Measurements from ENCODE around the gene ZDHHC19.
"Not testable (repeated sequence)": the region's sequence is repeated elsewhere in the genome, so short reads cannot be mapped to it uniquely, and the experiment has no call there.

Gene ZDHHC19

GRCh38 chr3:196205442-196206205, 5.6 kb downstream of the ZDHHC19 start:
- FAIRE-seq, result not testable (repeated sequence)

DNA sequence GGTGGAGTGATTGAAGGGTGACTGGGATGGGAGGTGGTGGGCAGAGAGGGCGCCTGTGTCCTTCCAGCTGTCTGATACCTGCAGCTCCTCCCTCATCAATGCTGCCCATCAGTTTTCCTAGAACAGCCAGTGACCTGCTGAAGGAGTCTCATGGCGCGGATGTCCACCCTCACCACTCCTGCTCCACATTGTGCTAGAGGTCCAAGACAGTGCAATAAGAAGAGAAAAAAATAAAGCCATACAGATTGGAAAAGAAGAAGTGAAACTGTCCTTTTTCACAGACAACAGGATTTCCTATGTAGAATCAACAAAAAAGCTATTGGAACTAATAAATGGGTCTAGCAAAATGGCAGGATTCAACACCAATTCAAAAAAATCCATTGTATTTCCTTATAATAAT, 7.4 kb downstream of the ZDHHC19 start:
- FAIRE-seq, result no peak
- no peak for DNase-seq (ENCODE audit: low spot score)

More at GRCh38 chr3:196205442-196206205, 5.6 kb downstream of the ZDHHC19 start:
- not testable (repeated sequence) for DNase-seq (ENCODE audit: low spot score)

GRCh38 chr3:196202516-196202970, 8.7 kb downstream of the ZDHHC19 start:
- DNase-seq (ENCODE audit: low spot score), result no peak

GRCh38 chr3:196198771-196199753, 12.1 kb downstream of the ZDHHC19 start:
- no peak for DNase-seq (ENCODE audit: low spot score)
- no peak for FAIRE-seq

More at GRCh38 chr3:196202516-196202970, 8.7 kb downstream of the ZDHHC19 start:
- no peak for FAIRE-seq

- DNase-seq (ENCODE audit: low spot score) (no peak), FAIRE-seq (no peak)
These were observed 13.0 kb downstream of the ZDHHC19 start for GRCh38 chr3:196198081-196198675.

DNA sequence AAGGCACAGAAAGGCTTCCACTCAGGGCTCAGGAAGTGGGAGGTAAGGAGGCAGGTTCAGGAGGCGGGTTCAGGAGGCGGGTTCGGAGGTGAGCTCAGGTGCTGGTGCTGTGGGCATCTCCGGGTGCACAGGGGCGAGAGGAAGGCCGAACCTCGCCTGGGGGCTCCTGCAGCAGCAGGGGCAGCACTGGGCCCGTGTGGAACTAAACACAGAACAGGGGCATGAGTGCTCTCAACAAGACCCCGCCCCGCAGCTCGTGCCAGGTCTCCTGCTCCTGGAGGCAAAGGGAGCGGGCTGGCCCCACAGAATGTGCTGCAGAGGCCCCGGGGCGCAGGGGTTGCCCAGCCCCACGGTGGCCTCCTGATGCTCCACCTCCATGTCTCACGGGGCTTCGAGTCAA, 13.7 kb downstream of the ZDHHC19 start:
- FAIRE-seq (no peak), DNase-seq (ENCODE audit: low spot score) (no peak)

DNA sequence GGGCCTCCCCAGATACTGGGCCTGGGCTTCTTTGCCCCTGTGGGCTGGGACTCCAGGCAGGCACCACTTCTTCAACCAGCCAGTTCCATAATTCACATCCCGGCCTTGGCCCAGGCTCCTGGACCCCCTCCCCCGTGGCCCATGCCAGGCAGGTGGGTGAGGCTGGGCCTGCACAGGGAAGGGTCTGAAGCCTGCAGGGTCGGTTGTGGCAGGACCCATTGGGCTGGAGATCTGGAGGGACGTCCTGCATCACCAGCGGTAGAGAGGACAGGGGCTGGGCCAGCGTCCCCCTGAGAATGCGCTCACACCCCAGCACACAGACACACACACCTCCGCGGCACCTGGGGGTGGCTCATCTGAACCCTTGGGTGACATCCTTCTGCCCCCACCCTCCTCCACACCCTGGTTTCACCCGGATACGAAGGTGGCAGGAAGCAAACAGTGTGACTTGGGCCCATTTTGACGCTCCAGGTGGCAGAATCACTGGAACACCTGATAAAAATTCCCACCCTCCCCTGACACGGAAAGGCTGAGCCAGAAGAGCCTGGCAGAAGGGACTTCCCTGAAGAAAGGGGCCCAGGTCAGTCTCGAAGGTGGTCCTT, 15.4 kb downstream of the ZDHHC19 start:
- DNase-seq (ENCODE audit: low spot score), result no peak
- no peak for FAIRE-seq

- FAIRE-seq (no peak), DNase-seq (ENCODE audit: low spot score) (no peak)
These were observed 16.7 kb downstream of the ZDHHC19 start for GRCh38 chr3:196194542-196194915.

DNA sequence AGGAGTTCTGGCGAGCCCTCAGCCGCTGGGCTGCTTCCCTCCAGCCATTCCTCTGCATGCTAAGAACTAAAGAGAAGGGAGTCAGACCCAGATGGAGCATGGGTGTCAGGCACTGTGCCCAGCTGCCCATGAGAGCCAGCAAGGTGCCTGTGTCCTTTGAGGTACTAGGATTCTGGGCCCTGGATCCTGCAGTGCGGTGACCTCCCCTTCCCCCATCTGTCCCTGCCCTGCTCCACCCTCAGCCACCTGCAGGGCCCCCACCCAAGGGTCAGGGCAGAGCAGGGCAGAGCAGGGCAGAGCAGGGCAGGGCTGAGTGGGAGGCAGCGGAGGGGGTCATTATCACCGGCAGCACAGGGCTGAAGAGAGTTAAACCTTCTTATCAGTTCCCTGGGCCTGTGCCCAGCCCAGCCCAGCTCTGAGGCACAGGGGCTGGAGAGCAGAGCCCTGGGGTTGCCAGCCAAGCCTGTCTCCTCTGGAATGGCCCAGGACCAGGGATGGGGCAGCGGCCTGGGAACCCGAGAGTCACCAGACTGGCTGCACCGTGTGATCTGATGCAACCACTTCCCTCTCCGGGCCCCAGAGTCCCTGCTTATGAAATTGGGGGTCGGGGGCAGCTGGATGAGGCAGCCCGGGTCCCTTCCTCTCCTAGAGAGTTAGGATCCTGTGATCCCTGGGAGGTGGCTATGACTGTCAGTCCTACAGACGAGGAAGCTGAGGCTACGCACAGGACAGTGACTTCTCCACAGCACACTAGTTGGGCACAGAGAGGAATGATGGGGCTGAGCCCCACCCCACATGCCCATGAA, 17.3 kb downstream of the ZDHHC19 start:
- no peak for FAIRE-seq
- DNase-seq (ENCODE audit: low spot score), result no peak

- DNase-seq (ENCODE audit: low spot score) (no peak), FAIRE-seq (no peak)
These were observed 18.0 kb downstream of the ZDHHC19 start for GRCh38 chr3:196193133-196193735.

GRCh38 chr3:196192524-196193051, 18.6 kb downstream of the ZDHHC19 start:
- DNase-seq (ENCODE audit: low spot score) (no peak), FAIRE-seq (no peak)

- no peak for FAIRE-seq
- no peak for DNase-seq (ENCODE audit: low spot score)
These were observed 19.1 kb downstream of the ZDHHC19 start for GRCh38 chr3:196192036-196192523.

- FAIRE-seq, result no peak
- no peak for DNase-seq (ENCODE audit: low spot score)
These were observed 21.4 kb downstream of the ZDHHC19 start for GRCh38 chr3:196189566-196190347.

- DNase-seq (ENCODE audit: low spot score), result no peak
- FAIRE-seq, result no peak
These were observed 24.3 kb downstream of the ZDHHC19 start for GRCh38 chr3:196186651-196187573.

- DNase-seq (ENCODE audit: low spot score) (no peak), FAIRE-seq (no peak)
These were observed 26.3 kb downstream of the ZDHHC19 start for GRCh38 chr3:196184881-196185280.

- DNase-seq (ENCODE audit: low spot score); FAIRE-seq: not testable (repeated sequence)
These were observed 27.1 kb downstream of the ZDHHC19 start for GRCh38 chr3:196184169-196184432.

DNA sequence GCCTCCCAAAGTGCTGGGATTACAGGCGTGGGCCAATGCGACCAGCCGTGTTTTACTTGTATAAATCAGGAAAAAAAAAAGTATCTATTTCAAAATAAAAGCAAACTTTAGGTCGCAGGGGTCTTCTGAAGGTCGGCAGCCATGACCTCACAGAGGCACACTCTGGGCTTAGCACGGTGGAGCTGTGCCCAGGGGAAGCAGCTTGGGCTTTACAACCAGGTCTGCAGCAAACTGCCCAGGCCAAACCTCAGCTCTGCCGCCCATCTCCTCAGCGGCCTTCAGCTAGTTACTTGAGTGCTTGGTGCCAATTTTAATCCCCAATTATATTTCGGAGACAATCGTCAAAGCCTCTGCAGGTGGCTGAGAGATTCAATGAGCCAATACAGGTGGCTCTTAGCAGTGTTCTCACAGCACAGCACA, 30.1 kb downstream of the ZDHHC19 start:
- no peak for DNase-seq (ENCODE audit: low spot score)
- FAIRE-seq, result no peak

DNA sequence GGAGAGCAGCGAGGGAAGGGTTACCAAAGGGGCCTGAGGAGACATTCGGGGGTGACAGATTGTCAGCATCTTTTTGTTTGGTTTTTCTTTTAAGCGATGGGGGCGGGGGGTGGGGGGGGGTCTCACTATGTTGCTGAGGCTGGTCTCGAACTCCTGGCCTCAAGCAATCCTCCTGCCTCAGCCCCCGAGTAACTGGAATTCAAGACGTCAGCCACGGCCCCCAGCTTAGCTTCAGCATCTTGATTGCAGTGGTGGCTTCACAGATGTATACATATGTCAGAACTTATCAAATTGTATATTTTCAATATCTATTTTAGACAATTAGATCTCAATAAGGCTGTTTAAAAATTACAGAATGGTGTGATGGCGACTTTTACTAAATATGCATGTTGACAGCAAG, 30.9 kb downstream of the ZDHHC19 start:
- no peak for FAIRE-seq
- DNase-seq (ENCODE audit: low spot score), result no peak
